ENCODE measurements around the gene SPEG.

Gene SPEG

DNA sequence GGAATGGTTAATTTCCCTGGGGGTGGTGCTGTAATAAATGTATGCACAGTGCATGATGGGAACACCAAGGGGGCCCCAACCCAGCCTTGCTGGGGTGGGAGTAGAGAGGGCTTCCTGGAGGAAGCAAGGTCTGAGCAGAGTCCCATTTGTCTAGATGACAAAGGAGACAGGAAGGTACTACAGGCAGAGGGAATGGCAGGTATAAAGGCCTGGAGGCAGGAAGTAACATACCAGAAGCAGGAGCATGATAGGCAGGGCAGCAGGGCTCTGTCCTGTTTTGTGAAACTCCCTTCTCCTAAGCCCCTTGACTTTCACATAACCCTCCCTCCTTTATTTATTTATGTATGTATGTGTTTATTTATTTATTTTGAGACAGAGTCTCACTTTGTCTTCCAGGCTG is 68.0 kb downstream of the SPEG start:
- Histone ChIP-seq H3K4me3 (ENCODE audit: insufficient read depth, low read depth, low read length, poor library complexity, severe bottlenecking) (no peak overlapping the region), H3K9me3 (ENCODE audit: control insufficient read depth, low read length) (no peaks in the 10 kb centered on the region), H3K27me3 (replicated peaks; ENCODE audit: control insufficient read depth, insufficient read depth, low read length, poor library complexity, severe bottlenecking) (peaks cover 4% of the 10 kb centered on the region), H3K27ac (ENCODE audit: insufficient read depth, low read length, poor library complexity, severe bottlenecking) (no peak overlapping the region), H3K4me1 (ENCODE audit: control insufficient read depth, insufficient read depth, low read length, poor library complexity, severe bottlenecking) (peaks cover 15% of the 10 kb centered on the region), H3K36me3 (ENCODE audit: control insufficient read depth, insufficient read depth, low read length) (peaks cover 36% of the 10 kb centered on the region)
- DNase-seq: no peak

- DNase-seq: no peak
- H3K9me3 ChIP-seq (ENCODE audit: control insufficient read depth, low read length): no peaks in the 10 kb centered on the region
- peaks cover 36% of the 10 kb centered on the region for H3K36me3 ChIP-seq (ENCODE audit: control insufficient read depth, insufficient read depth, low read length)
- peaks cover 13% of the 10 kb centered on the region for H3K27me3 ChIP-seq (replicated peaks; ENCODE audit: control insufficient read depth, insufficient read depth, low read length, poor library complexity, severe bottlenecking)
- H3K27ac ChIP-seq (ENCODE audit: insufficient read depth, low read length, poor library complexity, severe bottlenecking): no peak overlapping the region
- H3K4me1 ChIP-seq (ENCODE audit: control insufficient read depth, insufficient read depth, low read length, poor library complexity, severe bottlenecking): peaks cover 12% of the 10 kb centered on the region
- H3K4me3 ChIP-seq (ENCODE audit: insufficient read depth, low read depth, low read length, poor library complexity, severe bottlenecking): no peak overlapping the region
Measured at GRCh38 chr2:219505585-219505984, 70.9 kb downstream of the SPEG start.

DNA sequence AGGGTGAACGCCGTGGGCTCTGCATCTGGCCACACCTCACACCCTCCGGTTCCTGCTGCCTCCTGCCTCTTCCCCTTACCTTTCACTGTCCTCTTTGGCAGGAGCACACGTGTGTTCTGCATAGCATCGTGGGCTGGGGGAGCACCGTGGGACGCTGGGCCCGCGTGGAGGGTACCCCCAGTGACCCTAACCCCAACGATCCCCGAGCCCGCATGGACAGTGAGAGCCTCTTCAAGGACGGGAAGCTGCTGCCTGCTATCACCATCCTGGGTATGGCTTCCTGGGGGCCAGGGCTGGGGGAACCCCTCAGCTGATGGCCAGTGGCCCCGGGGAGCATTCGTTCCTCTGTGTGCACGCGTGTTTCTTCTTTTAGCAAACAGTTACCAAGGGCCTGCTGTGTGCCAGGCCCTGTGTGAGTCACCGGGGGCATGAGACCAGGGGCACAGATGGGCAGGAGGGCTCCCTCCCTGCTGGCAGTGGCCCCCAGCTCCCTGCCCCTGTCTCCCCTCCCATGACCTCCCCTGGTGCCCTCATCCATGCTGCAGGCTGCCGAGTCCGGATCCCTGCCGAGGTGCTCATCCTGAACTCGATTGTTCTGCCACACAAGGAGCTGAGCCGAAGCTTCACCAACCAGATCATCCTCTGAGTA is 71.6 kb downstream of the SPEG start:
- Histone ChIP-seq H3K36me3 (ENCODE audit: control insufficient read depth, insufficient read depth, low read length) (peaks cover 36% of the 10 kb centered on the region), H3K27ac (ENCODE audit: insufficient read depth, low read length, poor library complexity, severe bottlenecking) (no peak overlapping the region), H3K9me3 (ENCODE audit: control insufficient read depth, low read length) (no peaks in the 10 kb centered on the region), H3K4me1 (ENCODE audit: control insufficient read depth, insufficient read depth, low read length, poor library complexity, severe bottlenecking) (peaks cover 12% of the 10 kb centered on the region), H3K27me3 (replicated peaks; ENCODE audit: control insufficient read depth, insufficient read depth, low read length, poor library complexity, severe bottlenecking) (peaks cover 18% of the 10 kb centered on the region), H3K4me3 (ENCODE audit: insufficient read depth, low read depth, low read length, poor library complexity, severe bottlenecking) (no peak overlapping the region)
- no peak for DNase-seq

GRCh38 chr2:219506802-219507526 is 72.3 kb downstream of the SPEG start:
- Histone ChIP-seq H3K4me3 (ENCODE audit: insufficient read depth, low read depth, low read length, poor library complexity, severe bottlenecking) (no peak overlapping the region), H3K27me3 (replicated peaks; ENCODE audit: control insufficient read depth, insufficient read depth, low read length, poor library complexity, severe bottlenecking) (peaks cover 21% of the 10 kb centered on the region), H3K9me3 (ENCODE audit: control insufficient read depth, low read length) (no peaks in the 10 kb centered on the region), H3K27ac (ENCODE audit: insufficient read depth, low read length, poor library complexity, severe bottlenecking) (peak overlapping the region; percentile 11), H3K36me3 (ENCODE audit: control insufficient read depth, insufficient read depth, low read length) (peaks cover 31% of the 10 kb centered on the region), H3K4me1 (ENCODE audit: control insufficient read depth, insufficient read depth, low read length, poor library complexity, severe bottlenecking) (peaks cover 12% of the 10 kb centered on the region)
- no peak for DNase-seq

DNA sequence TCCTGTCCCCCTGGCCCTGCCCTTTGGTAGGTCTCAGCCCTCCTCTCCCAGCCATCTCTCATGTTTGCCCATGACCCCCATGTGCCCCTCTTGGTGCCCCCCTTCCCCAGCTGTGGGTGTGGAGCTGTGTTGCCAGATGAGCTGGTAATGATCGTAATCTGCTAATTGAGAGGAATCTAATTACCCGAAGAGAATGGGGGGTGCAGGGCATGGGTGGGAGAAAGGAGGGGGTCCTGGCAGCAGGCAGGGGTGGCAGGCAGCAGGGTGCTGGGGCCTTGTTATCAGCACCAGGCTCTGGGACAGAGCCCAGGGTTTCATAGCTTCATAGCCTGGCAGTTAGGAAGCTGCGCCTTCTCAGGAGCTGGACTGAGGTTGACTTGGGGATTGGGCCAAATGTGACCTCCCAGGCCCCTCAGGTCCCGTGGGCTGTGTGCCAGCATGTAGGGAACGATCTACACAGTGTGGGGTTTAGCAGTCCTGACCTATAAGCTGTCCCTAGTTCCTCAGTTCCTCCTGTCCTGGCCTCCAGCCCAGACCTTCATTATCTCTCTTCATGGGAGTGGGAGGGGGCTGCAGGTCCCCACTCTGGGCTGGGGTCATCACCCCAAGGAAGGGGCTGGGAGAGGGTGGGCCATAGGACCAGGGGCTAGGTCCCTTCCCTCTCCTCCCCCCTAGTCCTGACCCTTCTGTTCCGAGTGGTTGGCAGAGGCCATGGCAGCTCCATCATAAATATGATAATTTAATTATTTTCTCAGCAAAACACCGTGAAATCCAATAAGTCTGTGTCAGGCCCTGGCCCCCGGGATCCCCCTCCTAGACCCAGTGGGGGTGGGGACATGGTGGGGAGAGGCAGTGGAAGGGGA is 73.2 kb downstream of the SPEG start:
- DNase-seq: no peak
- H3K27me3 ChIP-seq (replicated peaks; ENCODE audit: control insufficient read depth, insufficient read depth, low read length, poor library complexity, severe bottlenecking): peaks cover 22% of the 10 kb centered on the region
- peaks cover 31% of the 10 kb centered on the region for H3K36me3 ChIP-seq (ENCODE audit: control insufficient read depth, insufficient read depth, low read length)
- peaks cover 12% of the 10 kb centered on the region for H3K4me1 ChIP-seq (ENCODE audit: control insufficient read depth, insufficient read depth, low read length, poor library complexity, severe bottlenecking)
- H3K9me3 ChIP-seq (ENCODE audit: control insufficient read depth, low read length): no peaks in the 10 kb centered on the region
- H3K4me3 ChIP-seq (ENCODE audit: insufficient read depth, low read depth, low read length, poor library complexity, severe bottlenecking): no peak overlapping the region
- H3K27ac ChIP-seq (ENCODE audit: insufficient read depth, low read length, poor library complexity, severe bottlenecking): no peak overlapping the region

DNA sequence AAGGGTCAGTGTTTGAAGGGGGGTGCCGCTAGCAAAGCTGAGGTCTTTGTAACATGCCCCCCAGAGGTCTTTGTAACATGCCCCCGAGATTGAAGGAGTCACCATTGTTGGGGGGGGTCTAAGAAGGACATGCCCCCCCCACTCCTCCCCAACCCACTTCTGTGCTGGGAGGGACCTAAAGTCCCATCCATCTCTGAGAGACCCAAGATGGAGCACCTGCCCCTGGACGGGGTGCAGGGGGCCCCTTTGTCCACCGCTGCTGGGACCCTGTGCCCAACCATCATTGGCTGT is 73.7 kb downstream of the SPEG start:
- DNase-seq: no peak

DNA sequence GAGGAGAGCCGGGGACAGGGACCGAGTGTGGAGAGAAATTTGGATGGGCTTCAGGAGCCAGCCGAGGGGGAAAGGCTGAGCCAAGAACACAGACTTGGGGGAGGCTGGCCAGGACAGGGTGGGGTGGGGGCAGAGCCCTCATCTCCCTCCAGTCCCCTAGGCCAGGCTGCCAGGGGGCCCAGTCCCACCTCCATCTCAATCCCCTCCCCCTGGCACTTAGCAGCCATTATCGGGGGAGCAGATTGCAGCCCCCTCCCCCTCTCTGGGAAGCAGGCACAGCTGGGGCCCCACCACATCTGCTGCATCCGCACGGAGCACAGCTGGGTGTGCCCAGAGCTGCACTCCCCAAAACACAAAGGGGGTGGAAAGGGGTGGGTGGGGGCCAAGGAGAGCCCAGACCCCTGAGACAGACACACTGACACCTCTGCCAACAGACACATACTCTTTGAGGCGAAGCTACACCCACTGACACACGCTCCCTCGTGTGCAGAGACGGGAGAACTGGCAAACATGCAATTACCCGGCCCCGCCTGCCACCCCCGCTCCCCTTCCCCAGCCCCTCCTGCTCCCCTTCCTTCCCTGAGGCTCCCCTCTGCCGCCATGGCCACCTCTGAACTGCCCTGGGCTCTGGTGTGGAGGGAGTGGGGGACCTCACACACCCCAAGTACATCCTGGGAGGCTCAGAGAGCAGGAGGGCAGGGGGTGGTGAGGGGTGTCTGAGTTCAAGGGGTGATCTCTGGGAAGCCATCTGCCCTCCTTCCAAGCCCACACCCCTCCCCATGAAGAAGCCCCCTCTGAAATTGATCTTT is 74.5 kb downstream of the SPEG start:
- no peak overlapping the region for H3K27ac ChIP-seq (ENCODE audit: insufficient read depth, low read length, poor library complexity, severe bottlenecking)
- peaks cover 22% of the 10 kb centered on the region for H3K27me3 ChIP-seq (replicated peaks; ENCODE audit: control insufficient read depth, insufficient read depth, low read length, poor library complexity, severe bottlenecking)
- DNase-seq: no peak
- peaks cover 12% of the 10 kb centered on the region for H3K4me1 ChIP-seq (ENCODE audit: control insufficient read depth, insufficient read depth, low read length, poor library complexity, severe bottlenecking)
- peaks cover 26% of the 10 kb centered on the region for H3K36me3 ChIP-seq (ENCODE audit: control insufficient read depth, insufficient read depth, low read length)
- no peak overlapping the region for H3K4me3 ChIP-seq (ENCODE audit: insufficient read depth, low read depth, low read length, poor library complexity, severe bottlenecking)
- H3K9me3 ChIP-seq (ENCODE audit: control insufficient read depth, low read length): no peaks in the 10 kb centered on the region

More for the DNA sequence above, 73.7 kb downstream of the SPEG start:
- H3K27ac ChIP-seq (ENCODE audit: insufficient read depth, low read length, poor library complexity, severe bottlenecking): no peak overlapping the region
- no peaks in the 10 kb centered on the region for H3K9me3 ChIP-seq (ENCODE audit: control insufficient read depth, low read length)
- H3K36me3 ChIP-seq (ENCODE audit: control insufficient read depth, insufficient read depth, low read length): peaks cover 31% of the 10 kb centered on the region
- no peak overlapping the region for H3K4me3 ChIP-seq (ENCODE audit: insufficient read depth, low read depth, low read length, poor library complexity, severe bottlenecking)
- H3K4me1 ChIP-seq (ENCODE audit: control insufficient read depth, insufficient read depth, low read length, poor library complexity, severe bottlenecking): peaks cover 12% of the 10 kb centered on the region
- H3K27me3 ChIP-seq (replicated peaks; ENCODE audit: control insufficient read depth, insufficient read depth, low read length, poor library complexity, severe bottlenecking): peaks cover 22% of the 10 kb centered on the region

- peaks cover 22% of the 10 kb centered on the region for H3K27me3 ChIP-seq (replicated peaks; ENCODE audit: control insufficient read depth, insufficient read depth, low read length, poor library complexity, severe bottlenecking)
- peaks cover 19% of the 10 kb centered on the region for H3K36me3 ChIP-seq (ENCODE audit: control insufficient read depth, insufficient read depth, low read length)
- no peak overlapping the region for H3K4me3 ChIP-seq (ENCODE audit: insufficient read depth, low read depth, low read length, poor library complexity, severe bottlenecking)
- no peaks in the 10 kb centered on the region for H3K9me3 ChIP-seq (ENCODE audit: control insufficient read depth, low read length)
- H3K4me1 ChIP-seq (ENCODE audit: control insufficient read depth, insufficient read depth, low read length, poor library complexity, severe bottlenecking): peaks cover 12% of the 10 kb centered on the region
- peak in 2 of 3 donors; percentile 9 to 19 for DNase-seq
- H3K27ac ChIP-seq (ENCODE audit: insufficient read depth, low read length, poor library complexity, severe bottlenecking): no peak overlapping the region
Measured at GRCh38 chr2:219509780-219510511, 75.3 kb downstream of the SPEG start.

DNA sequence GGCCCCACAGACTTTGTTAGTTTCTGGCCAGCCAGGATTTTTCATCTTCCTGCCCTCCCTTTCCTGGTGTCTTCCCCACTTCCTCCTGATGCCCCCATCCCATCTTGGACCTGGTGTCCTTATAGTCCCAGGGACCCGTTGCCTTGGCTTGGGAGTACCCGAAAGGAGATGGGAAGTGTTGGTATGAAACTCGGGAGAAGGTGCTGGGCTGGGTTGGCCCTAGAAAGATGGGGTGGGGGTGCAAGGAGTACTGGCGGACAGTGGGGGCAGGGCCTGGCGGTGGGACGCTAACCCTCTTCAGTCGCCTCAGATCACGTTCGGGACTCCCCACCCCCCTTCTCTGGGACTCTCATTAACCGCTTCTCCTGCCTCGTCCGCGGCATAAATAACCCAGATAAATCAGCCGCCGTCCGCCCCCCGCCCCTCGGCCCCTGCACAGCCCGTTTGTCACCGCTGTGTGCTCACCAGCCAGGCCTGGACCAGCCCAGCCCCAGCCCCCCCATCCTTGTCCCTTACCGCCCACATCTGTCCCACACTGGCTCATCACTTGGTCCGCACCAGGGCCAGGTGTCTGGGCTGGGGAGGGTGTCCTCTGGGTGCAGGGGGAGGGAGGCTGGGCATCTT is 76.0 kb downstream of the SPEG start:
- Histone ChIP-seq H3K4me3 (ENCODE audit: insufficient read depth, low read depth, low read length, poor library complexity, severe bottlenecking) (no peak overlapping the region), H3K9me3 (ENCODE audit: control insufficient read depth, low read length) (no peaks in the 10 kb centered on the region), H3K36me3 (ENCODE audit: control insufficient read depth, insufficient read depth, low read length) (peaks cover 12% of the 10 kb centered on the region), H3K27me3 (replicated peaks; ENCODE audit: control insufficient read depth, insufficient read depth, low read length, poor library complexity, severe bottlenecking) (peaks cover 22% of the 10 kb centered on the region), H3K27ac (ENCODE audit: insufficient read depth, low read length, poor library complexity, severe bottlenecking) (no peak overlapping the region), H3K4me1 (ENCODE audit: control insufficient read depth, insufficient read depth, low read length, poor library complexity, severe bottlenecking) (peaks cover 12% of the 10 kb centered on the region)
- no peak for DNase-seq
